PC-9 (cell line): Measurements from ENCODE around the gene PAM. TPM values are rescaled to one million over a fixed set of nuclear protein-coding genes. Genes with fewer than 3 reads are reported as not detected.
"Not testable (repeated sequence)": the region's sequence is repeated elsewhere in the genome, so short reads cannot be mapped to it uniquely, and the experiment has no call there.

Source experiments
- BruUV-seq: library from RNA; stranded (reverse); fragments of 400-500 nt; replicated peaks from 2 replicates; lab custom pipeline; 2021; lab: Mats Ljungman, UMichigan
- CTCF ChIA-PET: fragments of 300-600 bp; sonication (Branson Sonifier 250); formaldehyde crosslinking; loops from one replicate; lab custom pipeline; 2022; ENCODE audit warnings: antibody characterized with exemption; lab: Charles Lee
- POLR2A ChIA-PET: fragments of 300-600 bp; sonication (Branson Sonifier 250); formaldehyde crosslinking; loops from one replicate; lab custom pipeline; 2022; ENCODE audit warnings: antibody characterized with exemption; ENCODE audit not compliant: unreplicated experiment; lab: Charles Lee
- DNase-seq, 2 experiments: peaks; one replicate each; pipeline versions ENCODE4 v3.0.0 to v3.0.0-alpha.2; 2015 to 2022; ENCODE audit warnings: mixed read lengths in 1 of 2
- H2AFZ ChIP-seq: fragments of 200-600 bp; sonication (generic); 2 replicates; pipeline ENCODE4 v1.8.1; 2017; ENCODE audit warnings: antibody characterized with exemption
- H3F3A ChIP-seq: fragments of 200-600 bp; sonication (generic); 2 replicates; pipeline ENCODE4 v1.8.1; 2017; ENCODE audit warnings: antibody characterized with exemption, mild to moderate bottlenecking, low read depth; ENCODE audit not compliant: insufficient read depth
- H3K27ac ChIP-seq: fragments of 200-600 bp; sonication (generic); 2 replicates; pipeline ENCODE4 v1.6.1; 2016; ENCODE audit warnings: mixed run types
- H3K27me3 ChIP-seq: fragments of 200-600 bp; sonication (generic); 2 replicates; pipeline ENCODE4 v1.6.1; 2016; ENCODE audit warnings: low read depth, mixed run types; ENCODE audit not compliant: insufficient read depth
- H3K36me3 ChIP-seq: fragments of 200-600 bp; sonication (generic); 2 replicates; pipeline ENCODE4 v1.6.1; 2016; ENCODE audit warnings: low read depth, mixed run types
- H3K4me1 ChIP-seq: fragments of 200-600 bp; sonication (generic); replicated peaks from 2 replicates; pipeline ENCODE4 v1.6.1; 2016; ENCODE audit warnings: mixed run types; ENCODE audit not compliant: insufficient read depth
- H3K4me2 ChIP-seq: fragments of 200-600 bp; sonication (generic); 2 replicates; pipeline ENCODE4 v1.6.1; 2017; ENCODE audit warnings: mixed run types
- H3K4me3 ChIP-seq: fragments of 200-600 bp; sonication (generic); 2 replicates; pipeline ENCODE4 v1.6.1; 2016; ENCODE audit warnings: mixed run types
- H3K79me2 ChIP-seq: fragments of 200-600 bp; sonication (generic); 2 replicates; pipeline ENCODE4 v1.6.1; 2017; ENCODE audit warnings: low read depth, mixed run types
- H3K9me2 ChIP-seq: fragments of 200-600 bp; sonication (generic); 2 replicates; pipeline ENCODE4 v1.8.1; 2017; ENCODE audit warnings: mild to moderate bottlenecking; ENCODE audit not compliant: insufficient read depth
- H3K9me3 ChIP-seq: fragments of 200-600 bp; sonication (generic); 2 replicates; pipeline ENCODE4 v1.8.1; 2016; ENCODE audit warnings: low read depth; ENCODE audit not compliant: insufficient read depth
- H4K20me1 ChIP-seq: fragments of 200-600 bp; sonication (generic); 2 replicates; pipeline ENCODE4 v1.8.1; 2017; ENCODE audit not compliant: insufficient read depth
- EZH2 ChIP-seq: fragments of 200-600 bp; sonication (generic); IDR thresholded peaks from 2 replicates; pipeline ENCODE4 v1.8.0; 2017; ENCODE audit warnings: antibody characterized with exemption, low read depth
- intact Hi-C: fragments of 100-400 bp; cut with micrococcal nuclease; formaldehyde crosslinking; loops from one replicate; pipeline ENCODE4 v1.10.0; 2022; ENCODE audit not compliant: unreplicated experiment
- total RNA-seq: library from RNA; stranded (reverse); gene quantifications from 2 replicates; pipeline ENCODE4 v1.2.3, GENCODE V29; 2021
- TF ChIP-seq, protein P1 (sequence below): fragments of 200-600 bp; sonication (generic); conservative IDR thresholded peaks from 2 replicates; pipeline ENCODE4 v1.6.1; 2017; ENCODE audit warnings: mixed run types, antibody characterized with exemption, mild to moderate bottlenecking, moderate library complexity

PAM gene
- total RNA-seq, 1 experiment from 2014 or later, result 88.4 TPM

- Histone ChIP-seq H3F3A (no peaks in the 10 kb centered on the region), H2AFZ (no peak overlapping the region), H3K4me2 (no peak overlapping the region), H3K9me3 (no peaks in the 10 kb centered on the region), H3K27me3 (no peaks in the 10 kb centered on the region), H3K4me1 (0 out of 2 replicates have a peak, but pooled peaks cover 5% of the 10 kb centered on the region), H3K79me2 (no peaks in the 10 kb centered on the region), H3K27ac (no peak overlapping the region), H3K9me2 (no peaks in the 10 kb centered on the region), H3K4me3 (no peak overlapping the region), H4K20me1 (no peaks in the 10 kb centered on the region), H3K36me3 (no peaks in the 10 kb centered on the region)
- no peak for DNase-seq
- POLR2A ChIA-PET, result no interaction called here
- CTCF ChIA-PET, result interaction anchor here (0.6 kb wide), 1 partner anchor 564 kb away, joined by 3 read pairs; no protein-coding TSS in a partner anchor
- BruUV-seq, result no TSS peak
- TF ChIP-seq, protein P1, sequence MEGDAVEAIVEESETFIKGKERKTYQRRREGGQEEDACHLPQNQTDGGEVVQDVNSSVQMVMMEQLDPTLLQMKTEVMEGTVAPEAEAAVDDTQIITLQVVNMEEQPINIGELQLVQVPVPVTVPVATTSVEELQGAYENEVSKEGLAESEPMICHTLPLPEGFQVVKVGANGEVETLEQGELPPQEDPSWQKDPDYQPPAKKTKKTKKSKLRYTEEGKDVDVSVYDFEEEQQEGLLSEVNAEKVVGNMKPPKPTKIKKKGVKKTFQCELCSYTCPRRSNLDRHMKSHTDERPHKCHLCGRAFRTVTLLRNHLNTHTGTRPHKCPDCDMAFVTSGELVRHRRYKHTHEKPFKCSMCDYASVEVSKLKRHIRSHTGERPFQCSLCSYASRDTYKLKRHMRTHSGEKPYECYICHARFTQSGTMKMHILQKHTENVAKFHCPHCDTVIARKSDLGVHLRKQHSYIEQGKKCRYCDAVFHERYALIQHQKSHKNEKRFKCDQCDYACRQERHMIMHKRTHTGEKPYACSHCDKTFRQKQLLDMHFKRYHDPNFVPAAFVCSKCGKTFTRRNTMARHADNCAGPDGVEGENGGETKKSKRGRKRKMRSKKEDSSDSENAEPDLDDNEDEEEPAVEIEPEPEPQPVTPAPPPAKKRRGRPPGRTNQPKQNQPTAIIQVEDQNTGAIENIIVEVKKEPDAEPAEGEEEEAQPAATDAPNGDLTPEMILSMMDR, result no peak
- no peak for TF ChIP-seq EZH2
- intact Hi-C loops, result no loop called here
Measured at GRCh38 chr5:103066326-103066725, 311.2 kb downstream of the PAM start.

DNA sequence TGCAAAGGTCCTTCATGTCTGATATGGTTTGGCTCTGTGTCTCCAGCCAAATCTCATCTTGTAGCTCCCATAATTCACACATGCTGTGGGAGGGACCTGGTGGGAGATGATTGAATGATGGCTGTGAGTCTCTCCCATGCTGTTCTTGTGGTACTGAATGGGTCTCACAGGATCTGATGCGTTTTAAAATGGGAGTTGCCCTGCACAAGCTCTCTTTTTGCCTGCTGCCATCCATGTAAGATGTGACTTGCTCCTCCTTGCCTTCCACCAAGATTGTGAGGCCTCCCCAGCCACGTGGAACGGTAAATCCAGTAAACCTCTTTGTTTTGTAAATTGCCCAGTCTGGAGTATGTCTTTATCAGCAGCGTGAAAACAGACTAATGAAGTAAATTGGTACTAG, 318.4 kb downstream of the PAM start:
- CTCF ChIA-PET, intact Hi-C loops, H3K4me3 ChIP-seq, H3K27me3 ChIP-seq, BruUV-seq, H3K36me3 ChIP-seq, H3K9me2 ChIP-seq, H2AFZ ChIP-seq, H3K79me2 ChIP-seq, DNase-seq, POLR2A ChIA-PET, H3K27ac ChIP-seq, H3K4me1 ChIP-seq, H3F3A ChIP-seq, H3K4me2 ChIP-seq, H3K9me3 ChIP-seq, H4K20me1 ChIP-seq: not testable (repeated sequence)

GRCh38 chr5:103075442-103075841, 320.3 kb downstream of the PAM start:
- no peak overlapping the region for H3K27ac ChIP-seq
- no peak overlapping the region for H2AFZ ChIP-seq
- H3K79me2 ChIP-seq, result no peaks in the 10 kb centered on the region
- DNase-seq, result no peak
- H3K9me3 ChIP-seq, result peaks cover 9% of the 10 kb centered on the region; the same call in 1 of the 2 replicates
- no peaks in the 10 kb centered on the region for H4K20me1 ChIP-seq
- H3K4me2 ChIP-seq, result no peak overlapping the region
- intact Hi-C loops, result no loop called here
- CTCF ChIA-PET, result no interaction called here
- POLR2A ChIA-PET, result no interaction called here
- no peaks in the 10 kb centered on the region for H3K36me3 ChIP-seq
- H3K27me3 ChIP-seq, result no peaks in the 10 kb centered on the region
- no peaks in the 10 kb centered on the region for H3K9me2 ChIP-seq
- TF ChIP-seq EZH2, result no peak
- TF ChIP-seq, protein P1, result no peak
- H3F3A ChIP-seq, result no peaks in the 10 kb centered on the region
- H3K4me3 ChIP-seq, result no peak overlapping the region
- BruUV-seq, result no TSS peak
- no peaks in the 10 kb centered on the region for H3K4me1 ChIP-seq
